Endothelial cell of umbilical vein (primary cell): Measurements from ENCODE around the gene ACTA2. TPM values are rescaled to one million over a fixed set of nuclear protein-coding genes. Genes with fewer than 3 reads are reported as not detected.

ENCODE experiments used
- BruUV-seq: library from RNA; stranded (reverse); fragments of 400-500 nt; replicated peaks from 2 replicates; lab custom pipeline; 2021; lab: Mats Ljungman, UMichigan
- CTCF ChIA-PET: fragments of 300-600, 350-600 bp; sonication (Branson Sonifier 250); formaldehyde crosslinking; loops from one replicate; lab custom pipeline; 2021; ENCODE audit warnings: antibody characterized with exemption, inconsistent platforms; lab: Charles Lee
- POLR2A ChIA-PET: fragments of 300-600, 350-600 bp; sonication (Branson Sonifier 250); formaldehyde crosslinking; loops from one replicate; lab custom pipeline; 2021; ENCODE audit warnings: antibody characterized with exemption, inconsistent platforms; lab: Charles Lee
- DNase-seq: peaks from one replicate; pipeline ENCODE4 v3.0.0-alpha.2; 2011; ENCODE audit warnings: low read depth, low spot score
- FAIRE-seq: peaks from 2 replicates; lab custom pipeline; 2011; peaks lifted over from hg19 to GRCh38; lab: Jason Lieb, UNC
- H2AFZ ChIP-seq: 2 replicates; pipeline ENCODE4 v1.6.0; 2012; ENCODE audit warnings: low read depth, low read length, control low read depth, inconsistent platforms
- H3K27ac ChIP-seq: 2 replicates; pipeline ENCODE4 v1.5.1; 2011; ENCODE audit warnings: low read depth, mild to moderate bottlenecking, control low read depth, low read length, moderate library complexity; ENCODE audit not compliant: insufficient read depth
- H3K27me3 ChIP-seq, 2 experiments: 2 replicates each; pipeline versions ENCODE4 v1.6.0 to v1.6.1; 2011; ENCODE audit warnings: low read length in 2 of 2, mixed read lengths in 1 of 2; ENCODE audit not compliant: control insufficient read depth in 2 of 2, insufficient read depth in 2 of 2
- H3K36me3 ChIP-seq, 2 experiments: 2 replicates in 1 of 2; 3 replicates in 1 of 2; pipeline ENCODE4 v1.5.1; 2011; ENCODE audit warnings: low read length in 2 of 2, mild to moderate bottlenecking in 1 of 2, moderate library complexity in 1 of 2; ENCODE audit not compliant: control insufficient read depth in 2 of 2, insufficient read depth in 2 of 2; ENCODE audit errors: extremely low read depth in 1 of 2
- H3K4me1 ChIP-seq: 3 replicates; pipeline ENCODE4 v1.5.1; 2011; ENCODE audit warnings: mild to moderate bottlenecking, low read length; ENCODE audit not compliant: control insufficient read depth, insufficient read depth; ENCODE audit errors: extremely low read depth
- H3K4me2 ChIP-seq: 2 replicates; pipeline ENCODE4 v1.6.1; 2011; ENCODE audit warnings: low read length, control low read depth, mixed read lengths; ENCODE audit not compliant: insufficient read depth
- H3K4me3 ChIP-seq, 3 experiments: fragments of 200-600 bp in 1 of 3; sonication (generic), shearing (Covaris generic) in 1 of 3; replicated peaks in 1 of 3; 2 replicates each; pipeline ENCODE4 v1.5.1; 2011 to 2016; ENCODE audit warnings: control low read depth in 3 of 3, low read length in 3 of 3, mild to moderate bottlenecking in 2 of 3, inconsistent platforms in 1 of 3, low read depth in 1 of 3, moderate library complexity in 1 of 3; ENCODE audit not compliant: insufficient read depth in 1 of 3
- H3K79me2 ChIP-seq: 2 replicates; pipeline ENCODE4 v1.6.0; 2012; ENCODE audit warnings: low read length, inconsistent platforms; ENCODE audit not compliant: control insufficient read depth, insufficient read depth
- H3K9ac ChIP-seq: replicated peaks from 2 replicates; pipeline ENCODE3; 2011; ENCODE audit warnings: low read length, control low read depth; ENCODE audit not compliant: insufficient read depth; ENCODE audit errors: extremely low read depth
- H3K9me1 ChIP-seq: replicated peaks from 3 replicates; pipeline ENCODE4 v1.6.0; 2011; ENCODE audit warnings: mild to moderate bottlenecking, low read length; ENCODE audit not compliant: control insufficient read depth, insufficient read depth; ENCODE audit errors: extremely low read depth
- H3K9me3 ChIP-seq: replicated peaks from 2 replicates; pipeline ENCODE4 v1.5.1; 2012; ENCODE audit warnings: low read length, inconsistent platforms; ENCODE audit not compliant: control insufficient read depth, insufficient read depth
- H4K20me1 ChIP-seq: replicated peaks from 2 replicates; pipeline ENCODE3; 2011; ENCODE audit warnings: mild to moderate bottlenecking, low read length; ENCODE audit not compliant: control insufficient read depth, insufficient read depth; ENCODE audit errors: extremely low read depth
- CTCF ChIP-seq, 2 donors: IDR thresholded peaks; 1 replicate in 1 of 2; 2 replicates in 1 of 2; pipeline ENCODE4 v1.5.1; 2011; ENCODE audit warnings: low read length in 2 of 2, mild to moderate bottlenecking in 2 of 2, moderate library complexity in 2 of 2, control low read depth in 1 of 2, inconsistent platforms in 1 of 2, low read depth in 1 of 2; ENCODE audit not compliant: insufficient read depth in 1 of 2; ENCODE audit errors: extremely low read depth in 1 of 2
- EZH2 ChIP-seq: IDR thresholded peaks from 2 replicates; pipeline ENCODE4 v1.6.1; 2012; ENCODE audit warnings: borderline replicate concordance, low read depth, mild to moderate bottlenecking, moderate library complexity, low read length, inconsistent platforms; ENCODE audit not compliant: severe bottlenecking
- FOS ChIP-seq: IDR thresholded peaks from 2 replicates; pipeline ENCODE4 v1.6.1; 2011; ENCODE audit warnings: mild to moderate bottlenecking, low read length, moderate library complexity, borderline replicate concordance; ENCODE audit not compliant: insufficient read depth
- GATA2 ChIP-seq: IDR thresholded peaks from 2 replicates; pipeline ENCODE4 v1.7.0; 2011; ENCODE audit warnings: low read depth, mild to moderate bottlenecking, moderate library complexity, mixed read lengths, low read length; ENCODE audit not compliant: insufficient read length, insufficient read depth
- JUN ChIP-seq: IDR thresholded peaks from 2 replicates; pipeline ENCODE4 v1.6.1; 2011; ENCODE audit warnings: borderline replicate concordance, low read depth; ENCODE audit not compliant: insufficient read length, insufficient read depth
- MAX ChIP-seq: IDR thresholded peaks from 2 replicates; pipeline ENCODE4 v1.6.1; 2011; ENCODE audit not compliant: insufficient read depth, insufficient read length
- MYC ChIP-seq: IDR thresholded peaks from one replicate; pipeline ENCODE4 v1.6.1; 2011; ENCODE audit warnings: mild to moderate bottlenecking, low read depth, low read length
- POLR2A ChIP-seq: IDR thresholded peaks from 2 replicates; pipeline ENCODE4 v1.6.1; 2012; ENCODE audit warnings: low read depth, mild to moderate bottlenecking, control low read depth, low read length
- POLR2AphosphoS5 ChIP-seq: IDR thresholded peaks from 2 replicates; pipeline ENCODE4 v1.6.1; 2012; ENCODE audit warnings: low read depth, mild to moderate bottlenecking, control low read depth, low read length, moderate library complexity; ENCODE audit not compliant: insufficient read depth
- dilution Hi-C: fragments of 300-500 bp; cut with MboI; formaldehyde crosslinking; loops from one replicate; pipeline ENCODE4 v1.15.0; 2019; ENCODE audit warnings: low sequenced_read_pairs; ENCODE audit not compliant: extremely low pct_ligation_motif_present
- intact Hi-C: fragments of 100-400 bp; cut with micrococcal nuclease; formaldehyde crosslinking; loops from one replicate; pipeline ENCODE4 v1.10.0; 2022
- polyA plus RNA-seq, 4 experiments: library from polyadenylated mRNA; depleted of rRNA in 3 of 4; stranded (reverse) in 3 of 4; unstranded in 1 of 4; fragments of >200 nt; gene quantifications; 2 replicates each; pipeline versions ENCODE4 v1.2.1 to v1.2.3, GENCODE V29; 2011 to 2012; ENCODE audit warnings: missing spikeins in 1 of 4
- total RNA-seq: library from RNA; stranded (reverse); gene quantifications from 2 replicates; pipeline ENCODE4 v1.2.3, GENCODE V29; 2021

The ACTA2 gene
- total and polyA plus RNA-seq, 2 donors (not counting 3 experiments of a cell fraction or from before 2014, with no cell fraction given): 6.3 to 9.7 TPM

- intact Hi-C loops: no loop called here
- Histone ChIP-seq H3K27ac (no peak overlapping the region), H3K4me1 (no peaks in the 10 kb centered on the region), H3K9me3 (no peaks in the 10 kb centered on the region), H3K4me2 (no peak overlapping the region), H2AFZ (no peak overlapping the region), H3K4me3 (no peak overlapping the region), H4K20me1 (no peaks in the 10 kb centered on the region), H3K27me3 (no peaks in the 10 kb centered on the region), H3K9ac (no peak overlapping the region), H3K79me2 (no peaks in the 10 kb centered on the region), H3K9me1 (no peaks in the 10 kb centered on the region), H3K36me3 (no peaks in the 10 kb centered on the region)
- no peak for FAIRE-seq
- no TSS peak for BruUV-seq
- POLR2A ChIA-PET: no interaction called here
- TF ChIP-seq FOS (no peak), EZH2 (no peak), GATA2 (no peak), POLR2AphosphoS5 (no peak), MAX (no peak), POLR2A (no peak), MYC (no peak), JUN (no peak), CTCF (IDR thresholded peaks at IDR 0.05; ENCODE audit: extremely low read depth in 1 of 2, insufficient read depth in 1 of 2, low read depth in 1 of 2, low read length in 2 of 2) (no peak)
- dilution Hi-C loops: no loop called here
- CTCF ChIA-PET: interaction anchor here (1.1 kb wide), 1 partner anchor 10 kb away, joined by 3 read pairs; no protein-coding TSS in a partner anchor
- DNase-seq: no peak
Observed at GRCh38 chr10:88895250-88895649, 57.3 kb downstream of the ACTA2 start.
